ENCODE measurements around the gene SPATA3. TPM values are rescaled to one million over a fixed set of nuclear protein-coding genes. Genes with fewer than 3 reads are reported as not detected.

SPATA3 gene
- polyA plus RNA-seq, 2 of the 4 experiments (the other 2 are of a cell fraction): not detected

DNA sequence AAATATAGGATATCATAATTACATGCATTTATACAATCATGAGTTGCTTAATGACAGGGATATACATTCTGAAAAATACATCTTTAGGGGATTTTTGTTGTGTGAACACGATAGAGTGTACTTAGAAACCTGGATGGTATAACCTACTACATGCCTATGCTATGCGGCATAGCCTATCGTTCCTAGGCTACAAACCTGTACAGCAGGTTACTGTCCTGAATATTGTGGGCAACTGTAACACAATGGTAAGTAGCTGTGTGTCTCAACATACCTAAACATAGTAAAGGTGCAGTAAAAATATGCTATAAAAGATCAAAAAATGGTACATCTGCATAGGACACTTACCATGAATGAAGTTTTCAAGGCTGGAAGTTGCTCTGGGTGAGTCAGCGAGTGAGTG is 47.9 kb downstream of the SPATA3 start:
- Histone ChIP-seq H3K4me3 (no peak overlapping the region), H3K4me2 (no peak overlapping the region), H3K4me1 (peaks cover 2% of the 10 kb centered on the region; the same call in 2 of the 3 replicates), H3K9me3 (no peaks in the 10 kb centered on the region), H3K27ac (no peak overlapping the region)
- FAIRE-seq: no peak
- no peak for ATAC-seq
- TF ChIP-seq CHD4 (IDR thresholded peaks at IDR 0.05; ENCODE audit: borderline replicate concordance) (no peak), RCOR1 (IDR thresholded peaks at IDR 0.05; ENCODE audit: low read depth, low read length) (no peak), HEYL (CRISPR knock-in tag; IDR thresholded peaks at IDR 0.05) (no peak), HOXB5 (CRISPR knock-in tag; IDR thresholded peaks at IDR 0.05) (no peak), FOSL2 (IDR thresholded peaks at IDR 0.05) (no peak), FOSL2 (CRISPR knock-in tag; IDR thresholded peaks at IDR 0.05) (no peak), MAZ (IDR thresholded peaks at IDR 0.05; ENCODE audit: borderline replicate concordance, low read depth, low read length) (no peak), GATA3 (IDR thresholded peaks at IDR 0.05; ENCODE audit: borderline replicate concordance) (no peak), FOSB (CRISPR knock-in tag; IDR thresholded peaks at IDR 0.05) (no peak), KDM1A (IDR thresholded peaks at IDR 0.05; ENCODE audit: low read depth) (no peak), HDAC2 (IDR thresholded peaks at IDR 0.05) (no peak), ZC3H11A (IDR thresholded peaks at IDR 0.05) (no peak), FOXS1 (CRISPR knock-in tag; IDR thresholded peaks at IDR 0.05) (no peak), EHF (CRISPR knock-in tag; IDR thresholded peaks at IDR 0.05) (no peak), JUN (IDR thresholded peaks at IDR 0.05) (no peak)
- TF ChIP-seq, protein P1, sequence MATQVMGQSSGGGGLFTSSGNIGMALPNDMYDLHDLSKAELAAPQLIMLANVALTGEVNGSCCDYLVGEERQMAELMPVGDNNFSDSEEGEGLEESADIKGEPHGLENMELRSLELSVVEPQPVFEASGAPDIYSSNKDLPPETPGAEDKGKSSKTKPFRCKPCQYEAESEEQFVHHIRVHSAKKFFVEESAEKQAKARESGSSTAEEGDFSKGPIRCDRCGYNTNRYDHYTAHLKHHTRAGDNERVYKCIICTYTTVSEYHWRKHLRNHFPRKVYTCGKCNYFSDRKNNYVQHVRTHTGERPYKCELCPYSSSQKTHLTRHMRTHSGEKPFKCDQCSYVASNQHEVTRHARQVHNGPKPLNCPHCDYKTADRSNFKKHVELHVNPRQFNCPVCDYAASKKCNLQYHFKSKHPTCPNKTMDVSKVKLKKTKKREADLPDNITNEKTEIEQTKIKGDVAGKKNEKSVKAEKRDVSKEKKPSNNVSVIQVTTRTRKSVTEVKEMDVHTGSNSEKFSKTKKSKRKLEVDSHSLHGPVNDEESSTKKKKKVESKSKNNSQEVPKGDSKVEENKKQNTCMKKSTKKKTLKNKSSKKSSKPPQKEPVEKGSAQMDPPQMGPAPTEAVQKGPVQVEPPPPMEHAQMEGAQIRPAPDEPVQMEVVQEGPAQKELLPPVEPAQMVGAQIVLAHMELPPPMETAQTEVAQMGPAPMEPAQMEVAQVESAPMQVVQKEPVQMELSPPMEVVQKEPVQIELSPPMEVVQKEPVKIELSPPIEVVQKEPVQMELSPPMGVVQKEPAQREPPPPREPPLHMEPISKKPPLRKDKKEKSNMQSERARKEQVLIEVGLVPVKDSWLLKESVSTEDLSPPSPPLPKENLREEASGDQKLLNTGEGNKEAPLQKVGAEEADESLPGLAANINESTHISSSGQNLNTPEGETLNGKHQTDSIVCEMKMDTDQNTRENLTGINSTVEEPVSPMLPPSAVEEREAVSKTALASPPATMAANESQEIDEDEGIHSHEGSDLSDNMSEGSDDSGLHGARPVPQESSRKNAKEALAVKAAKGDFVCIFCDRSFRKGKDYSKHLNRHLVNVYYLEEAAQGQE (IDR thresholded peaks at IDR 0.05): no peak
- TF ChIP-seq, protein P2, sequence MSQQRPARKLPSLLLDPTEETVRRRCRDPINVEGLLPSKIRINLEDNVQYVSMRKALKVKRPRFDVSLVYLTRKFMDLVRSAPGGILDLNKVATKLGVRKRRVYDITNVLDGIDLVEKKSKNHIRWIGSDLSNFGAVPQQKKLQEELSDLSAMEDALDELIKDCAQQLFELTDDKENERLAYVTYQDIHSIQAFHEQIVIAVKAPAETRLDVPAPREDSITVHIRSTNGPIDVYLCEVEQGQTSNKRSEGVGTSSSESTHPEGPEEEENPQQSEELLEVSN (IDR thresholded peaks at IDR 0.05; ENCODE audit: borderline replicate concordance, low read depth): no peak
- TF ChIP-seq, protein P3, sequence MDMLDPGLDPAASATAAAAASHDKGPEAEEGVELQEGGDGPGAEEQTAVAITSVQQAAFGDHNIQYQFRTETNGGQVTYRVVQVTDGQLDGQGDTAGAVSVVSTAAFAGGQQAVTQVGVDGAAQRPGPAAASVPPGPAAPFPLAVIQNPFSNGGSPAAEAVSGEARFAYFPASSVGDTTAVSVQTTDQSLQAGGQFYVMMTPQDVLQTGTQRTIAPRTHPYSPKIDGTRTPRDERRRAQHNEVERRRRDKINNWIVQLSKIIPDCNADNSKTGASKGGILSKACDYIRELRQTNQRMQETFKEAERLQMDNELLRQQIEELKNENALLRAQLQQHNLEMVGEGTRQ (IDR thresholded peaks at IDR 0.05): no peak
- POLR2A ChIA-PET: no interaction called here
- no peak for DNase-seq (ENCODE audit: low read depth in 1 of 2, low spot score in 1 of 2)
- 90% methylated on average over 4 of the region's 4 CpGs for WGBS (ENCODE audit: missing lambda C conversion rate)
- CTCF ChIA-PET: interaction anchor here (1.3 to 3.7 kb wide), 2 partner anchors 8 to 12 kb away, joined by 3 to 36 read pairs; no protein-coding TSS in a partner anchor

DNA sequence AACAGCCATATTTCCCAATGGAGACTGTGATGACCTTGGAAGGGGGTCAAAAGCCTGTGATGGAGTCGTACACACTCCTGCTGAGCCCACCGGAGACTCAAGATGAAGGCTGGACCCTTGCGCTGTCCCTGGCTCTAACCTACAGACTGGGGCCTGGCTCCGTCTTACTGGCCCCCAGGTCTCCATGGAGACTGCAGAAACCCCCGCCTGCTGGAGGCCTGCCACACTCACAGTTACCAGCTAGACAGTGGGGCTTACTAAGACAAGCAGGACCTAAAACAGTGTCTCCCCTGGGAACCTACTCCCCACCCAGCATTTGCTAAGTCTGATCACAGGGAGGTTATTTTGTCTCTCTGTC is 51.0 kb downstream of the SPATA3 start:
- POLR2A ChIA-PET: no interaction called here
- Histone ChIP-seq H3K4me1 (peaks cover 30% of the 10 kb centered on the region), H3K4me2 (no peak overlapping the region), H3K4me3 (no peak overlapping the region), H3K27ac (no peak overlapping the region), H3K9me3 (no peaks in the 10 kb centered on the region)
- FAIRE-seq: no peak
- ATAC-seq: no peak
- CTCF ChIA-PET: interaction anchor here (1.8 kb wide), 1 partner anchor 10 kb away, joined by 5 read pairs; the partner anchor contains the start of gene PSMD1
- TF ChIP-seq NR3C1 (IDR thresholded peaks at IDR 0.05) (no peak), ZFP36 (IDR thresholded peaks at IDR 0.05; ENCODE audit: borderline replicate concordance, partially characterized antibody) (no peak), EP300 (IDR thresholded peaks at IDR 0.05) (no peak), CHD4 (IDR thresholded peaks at IDR 0.05; ENCODE audit: borderline replicate concordance) (no peak), CEBPB (IDR thresholded peaks at IDR 0.05) (no peak), JUN (IDR thresholded peaks at IDR 0.05) (no peak), NFE2L2 (conservative IDR thresholded peaks at IDR 0.05; ENCODE audit: low read length) (no peak), HEYL (CRISPR knock-in tag; IDR thresholded peaks at IDR 0.05) (no peak), KDM1A (IDR thresholded peaks at IDR 0.05; ENCODE audit: low read depth) (no peak), EHMT2 (IDR thresholded peaks at IDR 0.05; ENCODE audit: low read depth) (no peak), GATA3 (IDR thresholded peaks at IDR 0.05; ENCODE audit: borderline replicate concordance) (no peak)
- WGBS (ENCODE audit: missing lambda C conversion rate): 90% methylated on average over 5 of the region's 5 CpGs
- DNase-seq (ENCODE audit: low read depth in 1 of 2, low spot score in 1 of 2): no peak
